HG03520 (cell line): ENCODE measurements around the gene WT1.

ENCODE experiments used
- ATAC-seq: cut with Tn5 transposase; IDR thresholded peaks from one replicate; pipeline ENCODE4 v1.9.1; 2021; ENCODE audit warnings: mild to moderate bottlenecking, moderate library complexity; ENCODE audit not compliant: unreplicated experiment

Gene WT1

GRCh38 chr11:32426192-32426591 lies 9.1 kb downstream of the WT1 start:
- ATAC-seq = no peak

- no peak for ATAC-seq
Observed at GRCh38 chr11:32425761-32426160, 9.6 kb downstream of the WT1 start.

GRCh38 chr11:32422545-32422944 lies 12.8 kb downstream of the WT1 start:
- ATAC-seq = no peak

- no peak for ATAC-seq
Observed at GRCh38 chr11:32421992-32422391, 13.3 kb downstream of the WT1 start.

GRCh38 chr11:32420937-32421901 lies 14.1 kb downstream of the WT1 start:
- peak; percentile 77 for ATAC-seq

GRCh38 chr11:32420139-32420538 lies 15.2 kb downstream of the WT1 start:
- ATAC-seq = no peak

- no peak for ATAC-seq
Observed at GRCh38 chr11:32418836-32419235, 16.5 kb downstream of the WT1 start.

- no peak for ATAC-seq
Observed at GRCh38 chr11:32417806-32418205, 17.5 kb downstream of the WT1 start.

- no peak for ATAC-seq
Observed at GRCh38 chr11:32416301-32416700, 19.0 kb downstream of the WT1 start.

GRCh38 chr11:32414925-32415324 lies 20.4 kb downstream of the WT1 start:
- no peak for ATAC-seq

GRCh38 chr11:32411942-32412615 lies 23.3 kb downstream of the WT1 start:
- no peak for ATAC-seq

GRCh38 chr11:32405592-32405991 lies 29.7 kb downstream of the WT1 start:
- no peak for ATAC-seq

GRCh38 chr11:32402836-32403235 lies 32.5 kb downstream of the WT1 start:
- no peak for ATAC-seq

GRCh38 chr11:32400670-32401369 lies 34.5 kb downstream of the WT1 start:
- ATAC-seq = no peak

GRCh38 chr11:32400196-32400595 lies 35.1 kb downstream of the WT1 start:
- ATAC-seq = no peak

GRCh38 chr11:32396991-32397390 lies 38.3 kb downstream of the WT1 start:
- no peak for ATAC-seq

- ATAC-seq = peak; percentile 68
Observed at GRCh38 chr11:32396331-32396730, 39.0 kb downstream of the WT1 start.

GRCh38 chr11:32395127-32395526 lies 40.2 kb downstream of the WT1 start:
- ATAC-seq = no peak

GRCh38 chr11:32392840-32393239 lies 42.5 kb downstream of the WT1 start:
- no peak for ATAC-seq

GRCh38 chr11:32391956-32392553 lies 43.3 kb downstream of the WT1 start:
- ATAC-seq = no peak

- ATAC-seq = no peak
Observed at GRCh38 chr11:32391479-32391878, 43.9 kb downstream of the WT1 start.
